Measurements from ENCODE around the gene UQCC2. TPM values are rescaled to one million over a fixed set of nuclear protein-coding genes. Genes with fewer than 3 reads are reported as not detected.

The UQCC2 gene
- total RNA-seq, 1 donor from 2014 or later, result 10.5 TPM

- DNase-seq (ENCODE audit: low read depth), result no peak
Measured at GRCh38 chr6:33725891-33726673, 14.6 kb upstream of the UQCC2 start.

GRCh38 chr6:33725222-33725621, 13.7 kb upstream of the UQCC2 start:
- no peak for DNase-seq (ENCODE audit: low read depth)

- no peak for DNase-seq (ENCODE audit: low read depth)
Measured at GRCh38 chr6:33724102-33725023, 12.9 kb upstream of the UQCC2 start.

- DNase-seq (ENCODE audit: low read depth), result no peak
Measured at GRCh38 chr6:33723371-33724085, 12.0 kb upstream of the UQCC2 start.

GRCh38 chr6:33722103-33722623, 10.7 kb upstream of the UQCC2 start:
- DNase-seq (ENCODE audit: low read depth), result no peak

GRCh38 chr6:33721508-33721907, 10.0 kb upstream of the UQCC2 start:
- DNase-seq (ENCODE audit: low read depth), result no peak

GRCh38 chr6:33720998-33721397, 9.5 kb upstream of the UQCC2 start:
- DNase-seq (ENCODE audit: low read depth), result no peak

GRCh38 chr6:33719326-33719987, 8.0 kb upstream of the UQCC2 start:
- DNase-seq (ENCODE audit: low read depth), result no peak

GRCh38 chr6:33718713-33719112, 7.2 kb upstream of the UQCC2 start:
- no peak for DNase-seq (ENCODE audit: low read depth)

GRCh38 chr6:33717934-33718455, 6.5 kb upstream of the UQCC2 start:
- no peak for DNase-seq (ENCODE audit: low read depth)

- DNase-seq (ENCODE audit: low read depth), result peak; percentile 45
Measured at GRCh38 chr6:33716890-33717632, 5.6 kb upstream of the UQCC2 start.

GRCh38 chr6:33716379-33716778, 4.9 kb upstream of the UQCC2 start:
- DNase-seq (ENCODE audit: low read depth), result peak; percentile 47

GRCh38 chr6:33714385-33715040, 3.0 kb upstream of the UQCC2 start:
- no peak for DNase-seq (ENCODE audit: low read depth)

GRCh38 chr6:33713786-33714185, 2.3 kb upstream of the UQCC2 start:
- no peak for DNase-seq (ENCODE audit: low read depth)

GRCh38 chr6:33712914-33713313, 1.4 kb upstream of the UQCC2 start:
- DNase-seq (ENCODE audit: low read depth), result no peak

GRCh38 chr6:33710296-33711121, 991 bp downstream of the UQCC2 start:
- no peak for DNase-seq (ENCODE audit: low read depth)

GRCh38 chr6:33709605-33710295, 1.8 kb downstream of the UQCC2 start:
- DNase-seq (ENCODE audit: low read depth), result no peak

GRCh38 chr6:33708516-33709204, 2.8 kb downstream of the UQCC2 start:
- no peak for DNase-seq (ENCODE audit: low read depth)

Measured in renal cortical epithelial cell (primary cell).